Measurements from ENCODE around the gene SIGLEC7. TPM values are rescaled to one million over a fixed set of nuclear protein-coding genes. Genes with fewer than 3 reads are reported as not detected.

SIGLEC7 gene
- total RNA-seq, 2 donors from 2014 or later: 2.4 to 5.9 TPM

DNA sequence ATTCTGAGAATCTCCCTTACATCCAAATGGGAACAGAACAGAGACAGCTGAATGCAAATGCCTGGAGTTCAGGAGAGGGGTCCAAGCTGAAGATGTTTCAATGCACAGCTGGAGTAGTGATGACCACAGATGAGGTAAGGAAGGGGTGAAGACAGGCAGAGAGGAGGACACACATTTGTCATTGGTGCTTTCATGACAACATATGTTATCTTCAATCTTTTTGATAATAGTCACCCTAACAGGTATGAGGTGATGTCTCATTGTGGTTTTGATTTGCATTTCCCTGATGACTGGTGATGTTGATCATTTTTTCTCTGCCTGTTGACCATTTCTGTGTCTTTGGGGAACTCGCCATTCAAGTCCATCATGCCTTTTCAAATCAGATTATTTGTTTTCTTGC is 19.2 kb downstream of the SIGLEC7 start:
- no peak for ATAC-seq (ENCODE audit: insufficient number of reproducible peaks, low FRiP score, low read depth)
- no peaks in the 10 kb centered on the region for H3K36me3 ChIP-seq
- H3K27me3 ChIP-seq (replicated peaks; ENCODE audit: insufficient read depth): no peaks in the 10 kb centered on the region
- no peaks in the 10 kb centered on the region for H3K4me1 ChIP-seq (ENCODE audit: control insufficient read depth in 1 of 2, low read depth in 2 of 2)
- H3K4me3 ChIP-seq: no peak overlapping the region
- TF ChIP-seq, protein P1, sequence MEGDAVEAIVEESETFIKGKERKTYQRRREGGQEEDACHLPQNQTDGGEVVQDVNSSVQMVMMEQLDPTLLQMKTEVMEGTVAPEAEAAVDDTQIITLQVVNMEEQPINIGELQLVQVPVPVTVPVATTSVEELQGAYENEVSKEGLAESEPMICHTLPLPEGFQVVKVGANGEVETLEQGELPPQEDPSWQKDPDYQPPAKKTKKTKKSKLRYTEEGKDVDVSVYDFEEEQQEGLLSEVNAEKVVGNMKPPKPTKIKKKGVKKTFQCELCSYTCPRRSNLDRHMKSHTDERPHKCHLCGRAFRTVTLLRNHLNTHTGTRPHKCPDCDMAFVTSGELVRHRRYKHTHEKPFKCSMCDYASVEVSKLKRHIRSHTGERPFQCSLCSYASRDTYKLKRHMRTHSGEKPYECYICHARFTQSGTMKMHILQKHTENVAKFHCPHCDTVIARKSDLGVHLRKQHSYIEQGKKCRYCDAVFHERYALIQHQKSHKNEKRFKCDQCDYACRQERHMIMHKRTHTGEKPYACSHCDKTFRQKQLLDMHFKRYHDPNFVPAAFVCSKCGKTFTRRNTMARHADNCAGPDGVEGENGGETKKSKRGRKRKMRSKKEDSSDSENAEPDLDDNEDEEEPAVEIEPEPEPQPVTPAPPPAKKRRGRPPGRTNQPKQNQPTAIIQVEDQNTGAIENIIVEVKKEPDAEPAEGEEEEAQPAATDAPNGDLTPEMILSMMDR (IDR thresholded peaks at IDR 0.05): no peak
- H3K9me3 ChIP-seq: no peaks in the 10 kb centered on the region
- no peak overlapping the region for H3K27ac ChIP-seq
- DNase-seq (ENCODE audit: low spot score): no peak

DNA sequence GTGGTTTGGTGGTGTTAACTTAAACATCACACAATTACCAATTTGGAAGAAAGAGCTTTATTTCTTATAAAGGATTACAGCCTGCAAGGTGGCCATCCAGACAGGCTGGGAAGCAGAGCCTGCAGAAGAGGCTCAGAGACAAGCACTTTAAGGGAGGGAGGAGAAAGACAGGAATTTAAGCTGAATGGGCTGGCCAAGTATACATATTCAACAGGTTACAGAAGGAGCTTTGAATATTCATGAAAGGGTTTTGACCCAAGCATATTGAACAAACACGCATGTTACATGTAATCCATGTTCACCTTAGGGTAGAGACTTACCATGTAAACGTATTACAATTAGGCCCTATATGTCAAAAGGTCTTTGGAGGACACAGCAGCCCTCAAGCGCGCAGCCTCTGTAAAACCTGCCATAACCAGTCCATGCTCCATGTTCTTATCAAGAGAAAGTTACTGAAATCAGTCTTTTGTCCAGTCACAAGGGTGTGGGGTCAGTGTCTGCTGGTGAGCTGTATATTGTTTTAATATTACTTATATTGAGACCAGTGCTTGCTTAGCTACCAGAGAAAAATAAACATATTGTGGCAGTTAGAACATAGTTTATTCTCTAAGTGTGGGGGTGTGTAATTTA is 19.9 kb downstream of the SIGLEC7 start:
- ATAC-seq (ENCODE audit: insufficient number of reproducible peaks, low FRiP score, low read depth): no peak
- Histone ChIP-seq H3K36me3 (no peaks in the 10 kb centered on the region), H3K27me3 (replicated peaks; ENCODE audit: insufficient read depth) (no peaks in the 10 kb centered on the region), H3K27ac (no peak overlapping the region), H3K4me1 (ENCODE audit: control insufficient read depth in 1 of 2, low read depth in 2 of 2) (no peaks in the 10 kb centered on the region), H3K4me3 (no peak overlapping the region), H3K9me3 (no peaks in the 10 kb centered on the region)
- TF ChIP-seq, protein P1 (IDR thresholded peaks at IDR 0.05): no peak
- DNase-seq (ENCODE audit: low spot score): no peak

DNA sequence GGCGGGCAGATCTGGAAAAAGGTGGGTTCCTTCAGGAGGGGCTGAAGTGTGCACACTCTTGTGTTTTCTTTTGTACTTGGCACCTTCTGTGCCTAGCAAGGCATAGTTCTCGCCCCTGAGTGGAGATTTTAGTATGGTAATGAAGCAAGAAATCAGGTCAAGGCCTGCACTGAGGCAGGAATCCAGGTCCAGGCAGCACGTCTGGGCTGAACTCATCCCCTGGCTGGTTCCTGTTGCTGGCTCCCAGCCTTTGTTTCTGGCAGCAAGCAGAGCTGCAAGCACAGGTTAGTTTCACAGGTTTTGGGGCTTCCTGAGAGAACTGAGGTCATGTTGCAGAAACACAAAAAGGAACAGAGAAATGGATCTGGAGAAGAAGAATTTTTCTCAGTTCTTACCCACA is 21.2 kb downstream of the SIGLEC7 start:
- ATAC-seq (ENCODE audit: insufficient number of reproducible peaks, low FRiP score, low read depth) (no peak), DNase-seq (ENCODE audit: low spot score) (no peak)
- Histone ChIP-seq H3K9me3 (no peaks in the 10 kb centered on the region), H3K4me1 (ENCODE audit: control insufficient read depth in 1 of 2, low read depth in 2 of 2) (no peaks in the 10 kb centered on the region), H3K27me3 (replicated peaks; ENCODE audit: insufficient read depth) (no peaks in the 10 kb centered on the region), H3K27ac (no peak overlapping the region), H3K36me3 (no peaks in the 10 kb centered on the region), H3K4me3 (no peak overlapping the region)
- TF ChIP-seq, protein P1 (IDR thresholded peaks at IDR 0.05): no peak

DNA sequence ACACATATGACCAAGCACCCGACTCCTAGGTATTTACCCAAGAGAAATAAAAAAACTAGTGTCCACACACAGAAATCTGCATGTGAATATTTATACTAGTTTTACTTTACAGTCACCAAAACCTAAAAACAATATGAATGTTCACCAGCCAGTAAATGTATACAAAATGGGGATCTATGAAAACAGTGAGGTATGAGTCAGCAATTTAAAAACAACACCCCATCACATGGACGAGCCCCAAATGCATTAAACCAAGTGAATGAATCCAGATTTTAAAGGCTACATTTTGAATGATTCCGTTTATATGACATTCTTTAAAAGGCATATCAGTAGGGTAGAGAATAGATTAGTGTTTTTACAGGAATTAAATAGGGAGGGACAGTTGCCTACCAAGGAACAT is 22.1 kb downstream of the SIGLEC7 start:
- Histone ChIP-seq H3K9me3 (no peaks in the 10 kb centered on the region), H3K4me3 (no peak overlapping the region), H3K4me1 (ENCODE audit: control insufficient read depth in 1 of 2, low read depth in 2 of 2) (no peaks in the 10 kb centered on the region), H3K27ac (no peak overlapping the region), H3K27me3 (replicated peaks; ENCODE audit: insufficient read depth) (no peaks in the 10 kb centered on the region), H3K36me3 (no peaks in the 10 kb centered on the region)
- TF ChIP-seq, protein P1 (IDR thresholded peaks at IDR 0.05): no peak
- ATAC-seq (ENCODE audit: insufficient number of reproducible peaks, low FRiP score, low read depth) (no peak), DNase-seq (ENCODE audit: low spot score) (no peak)

DNA sequence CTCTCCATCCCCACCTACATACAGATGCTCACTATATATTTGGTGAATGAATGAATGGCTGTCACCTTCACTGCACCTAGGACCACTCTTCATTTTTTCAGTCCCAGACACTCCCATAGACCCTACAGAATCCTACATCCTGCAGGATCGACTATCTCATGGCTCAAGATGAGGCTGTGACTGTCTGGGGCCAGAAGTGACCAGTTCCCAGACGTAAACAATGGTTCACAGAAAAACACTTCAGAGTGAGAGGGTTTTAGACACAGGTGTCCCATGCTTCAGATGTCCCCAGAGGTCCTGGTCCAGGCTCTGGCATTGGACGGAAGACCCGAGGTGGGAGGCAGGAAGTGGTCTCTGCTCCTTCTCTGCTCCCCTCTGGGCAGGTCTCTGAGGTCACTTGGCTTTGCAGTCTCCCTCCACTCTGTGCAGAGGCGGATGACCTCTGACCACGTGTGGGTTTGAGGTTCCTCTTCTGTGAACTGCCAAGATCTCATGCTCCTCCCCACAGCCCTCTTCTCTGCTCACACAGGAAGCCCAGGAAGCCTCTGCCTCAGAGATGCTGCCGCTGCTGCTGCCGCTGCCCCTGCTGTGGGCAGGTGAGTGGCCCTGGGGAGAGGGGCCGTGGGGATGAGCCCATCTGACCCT is 24.9 kb downstream of the SIGLEC7 start:
- TF ChIP-seq, protein P1 (IDR thresholded peaks at IDR 0.05): no peak
- DNase-seq (ENCODE audit: low spot score): no peak
- Histone ChIP-seq H3K4me1 (ENCODE audit: control insufficient read depth in 1 of 2, low read depth in 2 of 2) (no peaks in the 10 kb centered on the region), H3K27me3 (replicated peaks; ENCODE audit: insufficient read depth) (no peaks in the 10 kb centered on the region), H3K9me3 (no peaks in the 10 kb centered on the region), H3K36me3 (no peaks in the 10 kb centered on the region), H3K27ac (no peak overlapping the region), H3K4me3 (no peak overlapping the region)
- no peak for ATAC-seq (ENCODE audit: insufficient number of reproducible peaks, low FRiP score, low read depth)

Data from thoracic aorta (tissue), 2 donors.